Transverse colon (tissue), 4 donors: ENCODE results near the gene SCN8A. TPM values are rescaled to one million over a fixed set of nuclear protein-coding genes. Genes with fewer than 3 reads are reported as not detected.
"Not testable (repeated sequence)": the region's sequence is repeated elsewhere in the genome, so short reads cannot be mapped to it uniquely, and the experiment has no call there.

Source experiments
- DNase-seq: peaks from one replicate; pipeline ENCODE4 v3.0.0-alpha.2; 2019
- H3K27ac ChIP-seq, 4 donors: fragments of 200-600 bp; sonication (generic); 2 replicates each; pipeline ENCODE4 v1.5.1; 2016 to 2018; ENCODE audit warnings: inconsistent platforms in 4 of 4
- H3K27me3 ChIP-seq: fragments of 200-600 bp; sonication (generic); 2 replicates; pipeline ENCODE4 v1.5.1; 2017; ENCODE audit warnings: inconsistent platforms
- H3K36me3 ChIP-seq, 4 donors: fragments of 200-600 bp; sonication (generic); 2 replicates each; pipeline ENCODE4 v1.5.1; 2017 to 2019; ENCODE audit warnings: inconsistent platforms in 4 of 4
- H3K4me1 ChIP-seq, 4 donors: fragments of 200-600 bp; sonication (generic); 2 replicates each; pipeline ENCODE4 v1.5.1; 2017 to 2020; ENCODE audit warnings: inconsistent platforms in 4 of 4
- H3K4me3 ChIP-seq, 4 donors: fragments of 200-600 bp; sonication (generic); 1 replicate in 1 of 4; 2 replicates in 3 of 4; pipeline versions ENCODE4 v1.5.1 to v1.6.1; 2017 to 2019; ENCODE audit warnings: inconsistent platforms in 4 of 4
- H3K9me3 ChIP-seq, 2 donors: fragments of 200-600 bp; sonication (generic); 2 replicates each; pipeline ENCODE4 v1.5.1; 2017 to 2019; ENCODE audit warnings: inconsistent platforms in 2 of 2
- CTCF ChIP-seq, 5 experiments: fragments of 200-600 bp in 3 of 5; fragments of 450-650 bp in 2 of 5; sonication (generic) in 3 of 5; IDR thresholded peaks; 1 replicate in 2 of 5; 2 replicates in 3 of 5; pipeline ENCODE4 v1.5.1; 2016 to 2017; ENCODE audit warnings: antibody characterized with exemption in 5 of 5, inconsistent platforms in 3 of 5, mild to moderate bottlenecking in 2 of 5, moderate library complexity in 1 of 5
- EP300 ChIP-seq: sonication (generic); formaldehyde crosslinking; IDR thresholded peaks from one replicate; pipeline ENCODE4 v1.6.1; 2017; ENCODE audit warnings: antibody characterized with exemption, low read depth
- POLR2A ChIP-seq: fragments of 450-650 bp; IDR thresholded peaks from one replicate; pipeline ENCODE4 v1.6.1; 2016; ENCODE audit warnings: antibody characterized with exemption, mild to moderate bottlenecking, moderate library complexity
- POLR2AphosphoS5 ChIP-seq, 3 donors: sonication (generic); formaldehyde crosslinking; IDR thresholded peaks; one replicate each; pipeline ENCODE4 v1.6.1; 2016; ENCODE audit warnings: antibody characterized with exemption in 3 of 3
- WGBS, 2 donors: methylation state at CpG; one replicate each; pipeline ENCODE4 v1.1.5; 2018; ENCODE audit warnings: low coverage in 1 of 2; 5-methylcytosine and 5-hydroxymethylcytosine counted together
- in situ Hi-C, 4 donors: fragments of 200-750 bp; cut with MboI; loops; one replicate each; pipeline versions ENCODE4 v1.15.0 to v1.15.1; 2017; ENCODE audit warnings: low sequenced_read_pairs in 3 of 4, low pct_ligation_motif_present in 1 of 4, low pct_unique_long_range_greater_than_20kb in 1 of 4
- intact Hi-C: fragments of 100-400 bp; cut with DNase I; formaldehyde crosslinking; loops from one replicate; pipeline ENCODE4 v1.15.1; 2023; ENCODE audit warnings: low total_unique reads
- total RNA-seq, 4 donors: library from RNA; depleted of rRNA; stranded (reverse); fragments of >200 nt; gene quantifications; one replicate each; pipeline ENCODE4 v1.1.0, GENCODE V29; 2016

The SCN8A gene
- total RNA-seq, 4 donors from 2014 or later = 0.37 to 6.8 (median 3.2) TPM

- in situ Hi-C loops (no loop called here), intact Hi-C loops (no loop called here)
- 80 to 96% methylated on average over 1 of the region's 1 CpG for WGBS, 2 donors
Observed at GRCh38 chr12:51793201-51793600, 202.2 kb downstream of the SCN8A start.

DNA sequence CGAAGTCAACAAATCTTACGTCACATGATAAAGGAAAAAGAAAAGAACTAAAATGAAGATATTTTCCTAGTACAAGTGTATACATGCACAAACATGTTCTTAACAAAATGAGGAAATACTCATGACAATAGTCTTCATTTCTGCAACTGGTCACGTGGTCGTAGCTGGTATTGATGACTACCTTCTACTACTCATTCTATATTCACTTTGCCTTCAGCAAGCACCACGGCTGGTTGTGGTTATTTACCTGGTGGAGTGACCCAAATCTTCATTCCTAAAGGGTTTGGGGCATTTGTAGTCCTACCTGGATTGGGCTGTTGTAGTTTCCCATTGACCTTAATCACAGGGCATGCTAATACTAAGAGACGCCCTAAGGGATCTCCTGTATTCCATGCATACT lies 206.3 kb downstream of the SCN8A start:
- in situ Hi-C loops (no loop called here), intact Hi-C loops (no loop called here)
- Histone ChIP-seq H3K27ac (no peak overlapping the region), H3K4me3 (no peak overlapping the region), H3K4me1 (no peaks in the 10 kb centered on the region), H3K9me3 (no peaks in the 10 kb centered on the region), H3K36me3 (no peaks in the 10 kb centered on the region), H3K27me3 (no peaks in the 10 kb centered on the region)
- 90 to 97% methylated on average over 6 of the region's 6 CpGs for WGBS, 2 donors
- DNase-seq = no peak
- TF ChIP-seq EP300 (no peak), POLR2A (no peak), POLR2AphosphoS5 (IDR thresholded peaks at IDR 0.05) (no peak), CTCF (IDR thresholded peaks at IDR 0.05) (no peak)

More at GRCh38 chr12:51793201-51793600, 202.2 kb downstream of the SCN8A start:
- no peak for DNase-seq
- Histone ChIP-seq H3K9me3 (no peaks in the 10 kb centered on the region), H3K4me3 (no peak overlapping the region), H3K36me3 (no peaks in the 10 kb centered on the region), H3K27ac (no peak overlapping the region), H3K27me3 (no peaks in the 10 kb centered on the region), H3K4me1 (no peaks in the 10 kb centered on the region)
- TF ChIP-seq EP300 = no peak

DNA sequence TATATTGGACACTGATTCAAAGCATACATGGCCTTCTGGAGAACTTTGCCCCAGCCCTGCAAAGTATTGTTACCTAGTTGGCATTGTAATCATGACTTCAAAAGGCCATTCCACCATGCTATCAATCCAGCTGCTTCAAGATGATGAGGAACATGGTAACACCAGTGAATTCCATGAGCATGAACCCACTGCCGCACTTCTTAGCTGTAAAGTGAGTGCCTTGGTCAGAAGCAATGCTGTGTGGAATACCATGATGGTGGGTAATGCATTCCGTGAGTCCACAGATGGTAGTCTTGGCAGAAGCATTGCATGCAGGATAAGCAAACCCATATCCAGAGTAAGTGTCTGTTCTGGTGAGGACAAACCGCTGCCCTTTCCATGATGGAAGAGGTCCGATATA lies 207.0 kb downstream of the SCN8A start:
- DNase-seq, in situ Hi-C loops, H3K36me3 ChIP-seq, intact Hi-C loops, H3K27me3 ChIP-seq, H3K27ac ChIP-seq, H3K4me1 ChIP-seq, H3K4me3 ChIP-seq, H3K9me3 ChIP-seq: not testable (repeated sequence)
- WGBS, 2 donors = 93% methylated on average over 4 of the region's 4 CpGs; no CpG with 5 or more reads in 1 of the 2 donors

GRCh38 chr12:51798501-51798900 lies 207.5 kb downstream of the SCN8A start:
- H3K4me3 ChIP-seq = no peak overlapping the region
- H3K9me3 ChIP-seq = no peaks in the 10 kb centered on the region
- DNase-seq = no peak
- H3K27me3 ChIP-seq = no peaks in the 10 kb centered on the region
- 88% methylated on average over 1 of the region's 1 CpG; no CpG with 5 or more reads in 1 of the 2 donors for WGBS, 2 donors
- no peaks in the 10 kb centered on the region for H3K4me1 ChIP-seq
- intact Hi-C loops = no loop called here
- TF ChIP-seq EP300 (no peak), CTCF (IDR thresholded peaks at IDR 0.05) (no peak), POLR2AphosphoS5 (IDR thresholded peaks at IDR 0.05) (no peak), POLR2A (no peak)
- H3K27ac ChIP-seq = no peak overlapping the region
- no peaks in the 10 kb centered on the region for H3K36me3 ChIP-seq
- in situ Hi-C loops = no loop called here

GRCh38 chr12:51801027-51801426 lies 210.0 kb downstream of the SCN8A start:
- TF ChIP-seq POLR2A (no peak), CTCF (IDR thresholded peaks at IDR 0.05) (no peak), EP300 (no peak), POLR2AphosphoS5 (IDR thresholded peaks at IDR 0.05) (no peak)
- 86 to 100% methylated on average over 1 of the region's 1 CpG for WGBS, 2 donors
- intact Hi-C loops (no loop called here), in situ Hi-C loops (loop anchor here in 1 of 4 donors (25.0 kb wide), 1 partner anchor 264 kb away; no protein-coding TSS in a partner anchor)
- no peaks in the 10 kb centered on the region for H3K36me3 ChIP-seq
- no peak overlapping the region for H3K27ac ChIP-seq
- no peaks in the 10 kb centered on the region for H3K4me1 ChIP-seq
- H3K27me3 ChIP-seq = no peaks in the 10 kb centered on the region
- H3K9me3 ChIP-seq = no peaks in the 10 kb centered on the region
- no peak overlapping the region for H3K4me3 ChIP-seq
- no peak for DNase-seq
